CD14-positive monocyte (primary cell): ENCODE data around the gene SS18L1. TPM values are rescaled to one million over a fixed set of nuclear protein-coding genes. Genes with fewer than 3 reads are reported as not detected.

Experiments used
- DNase-seq, 3 donors: peaks; one replicate each; pipeline ENCODE4 v3.0.0-alpha.2; 2011 to 2022
- H2AFZ ChIP-seq: 2 replicates; pipeline ENCODE4 v1.6.0; 2012; ENCODE audit warnings: mild to moderate bottlenecking, low read depth, low read length, inconsistent platforms; ENCODE audit not compliant: insufficient read depth, poor library complexity, severe bottlenecking
- H3K27ac ChIP-seq, 2 donors: 1 replicate in 1 of 2; 2 replicates in 1 of 2; pipeline ENCODE4 v1.5.1; 2012 to 2013; ENCODE audit warnings: low read length in 2 of 2, control low read depth in 1 of 2, inconsistent platforms in 1 of 2, low read depth in 1 of 2, mild to moderate bottlenecking in 1 of 2
- H3K27me3 ChIP-seq, 2 donors: one replicate each; pipeline versions ENCODE4 v1.6.0 to v1.6.1; 2011 to 2013; ENCODE audit warnings: low read length in 2 of 2; ENCODE audit not compliant: control insufficient read depth in 2 of 2, insufficient read depth in 2 of 2
- H3K36me3 ChIP-seq, 2 donors: replicated peaks in 1 of 2; 1 replicate in 1 of 2; 2 replicates in 1 of 2; pipeline versions ENCODE4 v1.5.1 to v1.6.1; 2012 to 2013; ENCODE audit warnings: low read length in 2 of 2, control low read depth in 1 of 2, inconsistent platforms in 1 of 2, mild to moderate bottlenecking in 1 of 2; ENCODE audit not compliant: insufficient read depth in 2 of 2, control insufficient read depth in 1 of 2
- H3K4me1 ChIP-seq, 2 donors: 1 replicate in 1 of 2; 2 replicates in 1 of 2; pipeline versions ENCODE4 v1.5.1 to v1.6.1; 2012 to 2013; ENCODE audit warnings: low read length in 2 of 2, control low read depth in 1 of 2, inconsistent platforms in 1 of 2, mild to moderate bottlenecking in 1 of 2, moderate library complexity in 1 of 2; ENCODE audit not compliant: insufficient read depth in 2 of 2, control insufficient read depth in 1 of 2
- H3K4me2 ChIP-seq: replicated peaks from 2 replicates; pipeline ENCODE3; 2012; ENCODE audit warnings: low read length, moderate library complexity, mild to moderate bottlenecking; ENCODE audit not compliant: poor library complexity, severe bottlenecking; ENCODE audit errors: extremely low read depth
- H3K4me3 ChIP-seq, 3 experiments: fragments of 200-600 bp in 1 of 3; sonication (generic) in 1 of 3; replicated peaks in 1 of 3; 1 replicate in 2 of 3; 2 replicates in 1 of 3; pipeline ENCODE4 v1.5.1; 2011 to 2013; ENCODE audit warnings: low read length in 3 of 3, mild to moderate bottlenecking in 3 of 3, control low read depth in 2 of 3, low read depth in 2 of 3, inconsistent platforms in 1 of 3, moderate library complexity in 1 of 3
- H3K79me2 ChIP-seq: 2 replicates; pipeline ENCODE4 v1.6.0; 2012; ENCODE audit warnings: mild to moderate bottlenecking, control low read depth, inconsistent platforms, low read length, moderate library complexity; ENCODE audit not compliant: insufficient read depth
- H3K9ac ChIP-seq: 2 replicates; pipeline ENCODE4 v1.6.0; 2017; ENCODE audit warnings: low read length, mild to moderate bottlenecking; ENCODE audit not compliant: insufficient read depth, poor library complexity, severe bottlenecking
- H3K9me3 ChIP-seq, 2 donors: replicated peaks in 1 of 2; 1 replicate in 1 of 2; 2 replicates in 1 of 2; pipeline versions ENCODE4 v1.5.1 to v1.6.1; 2012 to 2013; ENCODE audit warnings: low read length in 2 of 2, control low read depth in 1 of 2; ENCODE audit not compliant: control insufficient read depth in 1 of 2, insufficient read depth in 1 of 2
- H4K20me1 ChIP-seq: 2 replicates; pipeline ENCODE4 v1.6.0; 2012; ENCODE audit warnings: mild to moderate bottlenecking, low read length, control low read depth, moderate library complexity; ENCODE audit not compliant: insufficient read depth
- H3K27ac Mint-ChIP-seq, 7 donors: one replicate each; pipeline ENCODE4 v1.8.0; 2020; ENCODE audit warnings: mild to moderate bottlenecking in 7 of 7, mixed read lengths in 7 of 7, moderate library complexity in 6 of 7, inconsistent platforms in 2 of 7
- H3K27me3 Mint-ChIP-seq, 3 donors: one replicate each; pipeline ENCODE4 v1.8.0; 2021 to 2022; ENCODE audit warnings: low read depth in 3 of 3, mild to moderate bottlenecking in 3 of 3, mixed read lengths in 3 of 3, moderate library complexity in 3 of 3, inconsistent platforms in 1 of 3
- H3K36me3 Mint-ChIP-seq, 2 donors: one replicate each; pipeline ENCODE4 v1.8.0; 2020; ENCODE audit warnings: mixed read lengths in 2 of 2, inconsistent platforms in 1 of 2, mild to moderate bottlenecking in 1 of 2
- H3K4me1 Mint-ChIP-seq: one replicate; pipeline ENCODE4 v1.8.0; 2020; ENCODE audit warnings: mild to moderate bottlenecking, mixed read lengths
- H3K4me3 Mint-ChIP-seq, 2 donors: one replicate each; pipeline ENCODE4 v1.8.0; 2020; ENCODE audit warnings: mild to moderate bottlenecking in 2 of 2, mixed read lengths in 2 of 2, moderate library complexity in 1 of 2
- H3K9me3 Mint-ChIP-seq, 7 donors: one replicate each; pipeline ENCODE4 v1.8.0; 2020 to 2022; ENCODE audit warnings: mixed read lengths in 7 of 7, mild to moderate bottlenecking in 6 of 7, moderate library complexity in 6 of 7, inconsistent platforms in 2 of 7
- CTCF ChIP-seq: fragments of 200-600 bp; IDR thresholded peaks from one replicate; pipeline ENCODE4 v1.8.0; 2022; ENCODE audit warnings: antibody characterized with exemption, mild to moderate bottlenecking
- WGBS: methylation state at CpG from one replicate; pipeline ENCODE4 v1.1.5; 2013; ENCODE audit warnings: missing lambda C conversion rate; ENCODE audit not compliant: insufficient coverage; 5-methylcytosine and 5-hydroxymethylcytosine counted together
- intact Hi-C, 2 donors: fragments of 100-400 bp; cut with micrococcal nuclease; formaldehyde crosslinking; loops; one replicate each; pipeline versions ENCODE4 v1.15.0 to v1.15.1; 2023
- polyA plus RNA-seq, 3 donors: library from polyadenylated mRNA; depleted of rRNA in 1 of 3; unstranded in 2 of 3; stranded (reverse) in 1 of 3; fragments of 300-500 nt in 2 of 3; fragments of >200 nt in 1 of 3; fragmentation: Illumina TruSeq in 2 of 3; gene quantifications; 1 replicate in 2 of 3; 2 replicates in 1 of 3; pipeline ENCODE4 v1.2.3, GENCODE V29; 2012 to 2021

SS18L1 gene
- polyA plus RNA-seq, 3 donors = 0.75 to 16.5 (median 1.1) TPM

- H3K27me3 Mint-ChIP-seq = peaks cover 0 to 5% (median 0%) of the 10 kb centered on the region in 3 donors
- no peaks in the 10 kb centered on the region for H3K27me3 ChIP-seq
- H3K4me1 ChIP-seq = no peaks in the 10 kb centered on the region
- H3K27ac Mint-ChIP-seq = no peak overlapping the region
- no peak overlapping the region for H3K4me3 ChIP-seq
- WGBS = 97% methylated on average over 17 of the region's 18 CpGs
- H2AFZ ChIP-seq = no peak overlapping the region
- no peak overlapping the region for H3K9ac ChIP-seq
- H4K20me1 ChIP-seq = peaks cover 5% of the 10 kb centered on the region
- H3K9me3 Mint-ChIP-seq = no peaks in the 10 kb centered on the region
- no peaks in the 10 kb centered on the region for H3K9me3 ChIP-seq
- H3K36me3 ChIP-seq = peaks cover 63 to 89% of the 10 kb centered on the region in 2 donors
- DNase-seq = no peak
- H3K4me2 ChIP-seq = no peak overlapping the region
- H3K36me3 Mint-ChIP-seq = peaks cover 63 to 91% of the 10 kb centered on the region in 2 donors
- no peak for TF ChIP-seq CTCF
- no peak overlapping the region for H3K4me3 Mint-ChIP-seq
- H3K27ac ChIP-seq = no peak overlapping the region
- intact Hi-C loops = no loop called here
- H3K79me2 ChIP-seq = peaks cover 4% of the 10 kb centered on the region
- no peaks in the 10 kb centered on the region for H3K4me1 Mint-ChIP-seq
Measured at GRCh38 chr20:62197801-62198200, 54.2 kb downstream of the SS18L1 start.

GRCh38 chr20:62198496-62198895, 54.9 kb downstream of the SS18L1 start:
- H3K4me3 Mint-ChIP-seq = no peak overlapping the region
- intact Hi-C loops = no loop called here
- peaks cover 62 to 91% of the 10 kb centered on the region in 2 donors for H3K36me3 Mint-ChIP-seq
- H3K36me3 ChIP-seq = peaks cover 62 to 89% of the 10 kb centered on the region in 2 donors
- peak overlapping the region in 2 of 7 donors; percentile 54 to 61 for H3K27ac Mint-ChIP-seq
- H3K4me1 ChIP-seq = no peaks in the 10 kb centered on the region
- H2AFZ ChIP-seq = no peak overlapping the region
- no peak overlapping the region for H3K9ac ChIP-seq
- no peaks in the 10 kb centered on the region for H3K4me1 Mint-ChIP-seq
- no peaks in the 10 kb centered on the region for H3K9me3 ChIP-seq
- peaks cover 2% of the 10 kb centered on the region for H4K20me1 ChIP-seq
- no peak overlapping the region for H3K4me2 ChIP-seq
- no peaks in the 10 kb centered on the region for H3K27me3 ChIP-seq
- no peaks in the 10 kb centered on the region for H3K9me3 Mint-ChIP-seq
- H3K4me3 ChIP-seq = no peak overlapping the region
- no peak for DNase-seq
- no peak overlapping the region for H3K27ac ChIP-seq
- over 99% methylated on average over 13 of the region's 17 CpGs for WGBS
- peaks cover under 1% of the 10 kb centered on the region for H3K79me2 ChIP-seq
- TF ChIP-seq CTCF = no peak
- peaks cover 0 to 5% (median 0%) of the 10 kb centered on the region in 3 donors for H3K27me3 Mint-ChIP-seq
